ENCODE results near the gene BEND5.

BEND5 gene

DNA sequence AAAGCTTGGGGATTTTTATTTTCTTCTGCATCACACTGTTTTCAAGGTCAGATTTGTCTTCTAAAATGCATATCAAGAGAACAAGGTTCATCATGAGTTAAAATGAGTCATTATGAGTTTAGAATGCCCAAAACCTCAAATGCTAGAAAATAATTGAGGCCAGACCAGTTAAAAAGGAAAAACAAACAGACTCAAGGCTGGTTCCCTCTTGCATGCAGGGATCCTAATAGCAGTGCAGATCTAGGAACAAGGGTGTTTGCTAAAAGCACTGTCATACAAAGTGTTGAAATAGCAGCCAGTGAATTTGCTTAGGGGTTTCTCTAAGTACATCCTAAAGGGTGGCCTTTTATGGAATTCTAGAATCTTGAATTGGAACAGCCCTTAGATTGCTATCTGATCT, 15.3 kb downstream of the BEND5 start:
- Histone ChIP-seq H3K36me3 (ENCODE audit: insufficient read depth, low read length) (no peaks in the 10 kb centered on the region), H3K4me2 (ENCODE audit: low read length) (no peak overlapping the region), H3K9ac (ENCODE audit: low read depth, low read length) (no peak overlapping the region), H3K9me3 (replicated peaks; ENCODE audit: low read length) (no peaks in the 10 kb centered on the region), H3K27me3 (ENCODE audit: control insufficient read depth, insufficient read depth, low read length) (no peaks in the 10 kb centered on the region), H3K4me1 (ENCODE audit: control insufficient read depth, insufficient read depth, low read length) (peaks cover 12% of the 10 kb centered on the region), H3K4me3 (ENCODE audit: low read length) (no peak overlapping the region)

DNA sequence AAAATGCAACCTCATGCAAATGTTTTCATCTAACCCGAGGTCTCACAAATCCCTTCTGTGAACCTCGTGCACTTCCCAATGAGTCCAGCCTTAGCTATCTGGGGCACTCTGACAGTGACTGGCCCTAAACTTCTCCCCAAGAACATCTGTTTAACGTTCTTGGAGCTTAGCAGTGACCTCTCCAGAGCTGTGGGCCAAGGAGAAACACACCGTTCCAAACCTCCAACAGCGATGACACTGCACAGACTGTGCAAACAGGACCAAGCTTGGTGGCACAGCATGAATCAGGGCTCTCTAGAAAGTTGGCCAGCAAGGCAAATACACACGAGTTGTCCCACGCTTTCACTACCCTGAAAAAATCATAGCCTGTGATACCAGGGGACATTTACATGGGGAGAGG, 15.8 kb downstream of the BEND5 start:
- no peaks in the 10 kb centered on the region for H3K36me3 ChIP-seq (ENCODE audit: insufficient read depth, low read length)

DNA sequence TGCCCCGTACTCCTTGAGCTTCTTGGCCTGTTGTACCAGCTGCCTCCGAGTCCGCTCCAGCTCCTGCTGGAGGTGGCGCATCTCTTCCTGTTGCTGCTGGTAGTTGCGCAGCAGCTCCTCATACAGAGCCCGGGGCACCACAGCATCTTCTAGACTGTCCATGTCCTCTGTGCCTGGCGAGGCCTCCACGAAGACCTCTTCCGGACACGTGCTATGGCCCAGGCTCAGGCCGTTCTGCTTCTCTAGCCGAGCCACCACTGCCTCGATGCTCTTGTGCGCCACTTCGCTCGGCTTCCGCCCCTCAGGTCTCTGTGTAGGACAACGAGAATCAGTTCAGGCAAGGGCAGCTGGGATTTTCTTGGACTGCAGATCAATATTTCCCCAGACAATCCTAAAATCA, 17.7 kb downstream of the BEND5 start:
- Histone ChIP-seq H3K36me3 (ENCODE audit: insufficient read depth, low read length) (no peaks in the 10 kb centered on the region), H3K9me3 (replicated peaks; ENCODE audit: low read length) (no peaks in the 10 kb centered on the region), H3K9ac (ENCODE audit: low read depth, low read length) (no peak overlapping the region), H3K27me3 (ENCODE audit: control insufficient read depth, insufficient read depth, low read length) (no peaks in the 10 kb centered on the region), H3K4me3 (ENCODE audit: low read length) (no peak overlapping the region), H3K4me1 (ENCODE audit: control insufficient read depth, insufficient read depth, low read length) (peaks cover 12% of the 10 kb centered on the region), H3K4me2 (ENCODE audit: low read length) (no peak overlapping the region)

More for the DNA sequence above, 15.8 kb downstream of the BEND5 start:
- Histone ChIP-seq H3K4me3 (ENCODE audit: low read length) (no peak overlapping the region), H3K9ac (ENCODE audit: low read depth, low read length) (no peak overlapping the region), H3K9me3 (replicated peaks; ENCODE audit: low read length) (no peaks in the 10 kb centered on the region), H3K4me2 (ENCODE audit: low read length) (no peak overlapping the region), H3K4me1 (ENCODE audit: control insufficient read depth, insufficient read depth, low read length) (peaks cover 12% of the 10 kb centered on the region), H3K27me3 (ENCODE audit: control insufficient read depth, insufficient read depth, low read length) (no peaks in the 10 kb centered on the region)

GRCh38 chr1:48757363-48757762, 19.3 kb downstream of the BEND5 start:
- Histone ChIP-seq H3K9ac (ENCODE audit: low read depth, low read length) (no peak overlapping the region), H3K9me3 (replicated peaks; ENCODE audit: low read length) (no peaks in the 10 kb centered on the region), H3K4me2 (ENCODE audit: low read length) (no peak overlapping the region), H3K36me3 (ENCODE audit: insufficient read depth, low read length) (no peaks in the 10 kb centered on the region), H3K27me3 (ENCODE audit: control insufficient read depth, insufficient read depth, low read length) (no peaks in the 10 kb centered on the region), H3K4me3 (ENCODE audit: low read length) (no peak overlapping the region), H3K4me1 (ENCODE audit: control insufficient read depth, insufficient read depth, low read length) (peaks cover 12% of the 10 kb centered on the region)

GRCh38 chr1:48756683-48757316, 19.9 kb downstream of the BEND5 start:
- H3K36me3 ChIP-seq (ENCODE audit: insufficient read depth, low read length), result no peaks in the 10 kb centered on the region
- H3K27me3 ChIP-seq (ENCODE audit: control insufficient read depth, insufficient read depth, low read length), result no peaks in the 10 kb centered on the region
- no peak overlapping the region for H3K4me2 ChIP-seq (ENCODE audit: low read length)
- H3K9me3 ChIP-seq (replicated peaks; ENCODE audit: low read length), result no peaks in the 10 kb centered on the region
- no peak overlapping the region for H3K4me3 ChIP-seq (ENCODE audit: low read length)
- H3K4me1 ChIP-seq (ENCODE audit: control insufficient read depth, insufficient read depth, low read length), result peaks cover 9% of the 10 kb centered on the region
- H3K9ac ChIP-seq (ENCODE audit: low read depth, low read length), result no peak overlapping the region

DNA sequence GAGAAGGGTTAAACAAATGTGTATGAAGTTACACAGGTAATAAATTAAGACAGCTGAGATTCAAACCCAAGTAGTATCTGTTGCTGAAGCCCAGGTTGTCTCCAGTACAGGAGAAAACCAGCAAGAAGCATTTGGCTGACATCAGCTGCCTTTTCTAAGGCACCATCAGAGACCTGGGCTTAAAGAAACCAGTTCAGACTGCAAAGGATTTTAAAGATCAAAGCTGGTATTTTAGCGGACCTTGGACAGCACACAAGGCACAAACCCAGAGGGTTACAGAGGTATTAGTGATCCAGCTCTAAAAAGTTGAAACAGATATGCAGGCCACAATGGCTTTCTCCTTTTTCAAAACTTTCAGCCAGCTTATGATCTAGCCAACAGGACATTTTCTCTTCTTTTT, 23.4 kb downstream of the BEND5 start:
- Histone ChIP-seq H3K36me3 (ENCODE audit: insufficient read depth, low read length) (no peaks in the 10 kb centered on the region), H3K4me2 (ENCODE audit: low read length) (no peak overlapping the region), H3K9ac (ENCODE audit: low read depth, low read length) (no peak overlapping the region), H3K9me3 (replicated peaks; ENCODE audit: low read length) (no peaks in the 10 kb centered on the region), H3K4me3 (ENCODE audit: low read length) (no peak overlapping the region), H3K4me1 (ENCODE audit: control insufficient read depth, insufficient read depth, low read length) (no peaks in the 10 kb centered on the region), H3K27me3 (ENCODE audit: control insufficient read depth, insufficient read depth, low read length) (no peaks in the 10 kb centered on the region)

- H3K9ac ChIP-seq (ENCODE audit: low read depth, low read length), result no peak overlapping the region
- no peaks in the 10 kb centered on the region for H3K9me3 ChIP-seq (replicated peaks; ENCODE audit: low read length)
- H3K4me3 ChIP-seq (ENCODE audit: low read length), result no peak overlapping the region
- H3K4me2 ChIP-seq (ENCODE audit: low read length), result no peak overlapping the region
- no peaks in the 10 kb centered on the region for H3K27me3 ChIP-seq (ENCODE audit: control insufficient read depth, insufficient read depth, low read length)
- no peaks in the 10 kb centered on the region for H3K36me3 ChIP-seq (ENCODE audit: insufficient read depth, low read length)
- H3K4me1 ChIP-seq (ENCODE audit: control insufficient read depth, insufficient read depth, low read length), result no peaks in the 10 kb centered on the region
Measured at GRCh38 chr1:48750109-48750508, 26.6 kb downstream of the BEND5 start.

- H3K9me3 ChIP-seq (replicated peaks; ENCODE audit: low read length), result no peaks in the 10 kb centered on the region
- no peaks in the 10 kb centered on the region for H3K36me3 ChIP-seq (ENCODE audit: insufficient read depth, low read length)
- H3K27me3 ChIP-seq (ENCODE audit: control insufficient read depth, insufficient read depth, low read length), result no peaks in the 10 kb centered on the region
- H3K4me2 ChIP-seq (ENCODE audit: low read length), result no peak overlapping the region
- H3K9ac ChIP-seq (ENCODE audit: low read depth, low read length), result no peak overlapping the region
- H3K4me1 ChIP-seq (ENCODE audit: control insufficient read depth, insufficient read depth, low read length), result no peaks in the 10 kb centered on the region
- H3K4me3 ChIP-seq (ENCODE audit: low read length), result no peak overlapping the region
Measured at GRCh38 chr1:48749068-48749467, 27.6 kb downstream of the BEND5 start.

DNA sequence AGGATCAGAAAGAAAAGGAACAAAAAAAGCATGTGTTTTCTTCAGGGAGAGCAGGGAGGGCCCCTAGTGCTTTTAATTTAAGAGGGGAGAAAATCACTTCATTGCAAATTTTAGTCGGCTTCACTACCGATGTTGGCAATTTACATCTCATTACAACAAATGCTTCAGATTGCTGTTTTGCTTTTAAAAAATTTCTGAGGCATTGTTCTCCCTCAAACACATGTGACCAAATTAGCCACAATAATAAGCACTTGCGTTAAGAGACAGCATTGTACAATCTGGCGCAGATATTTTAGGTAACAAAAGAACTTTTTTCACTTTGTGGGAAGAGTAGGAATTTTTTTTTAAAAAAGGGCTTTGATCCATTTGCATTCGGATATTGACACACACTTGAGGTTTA, 29.8 kb downstream of the BEND5 start:
- no peaks in the 10 kb centered on the region for H3K36me3 ChIP-seq (ENCODE audit: insufficient read depth, low read length)

DNA sequence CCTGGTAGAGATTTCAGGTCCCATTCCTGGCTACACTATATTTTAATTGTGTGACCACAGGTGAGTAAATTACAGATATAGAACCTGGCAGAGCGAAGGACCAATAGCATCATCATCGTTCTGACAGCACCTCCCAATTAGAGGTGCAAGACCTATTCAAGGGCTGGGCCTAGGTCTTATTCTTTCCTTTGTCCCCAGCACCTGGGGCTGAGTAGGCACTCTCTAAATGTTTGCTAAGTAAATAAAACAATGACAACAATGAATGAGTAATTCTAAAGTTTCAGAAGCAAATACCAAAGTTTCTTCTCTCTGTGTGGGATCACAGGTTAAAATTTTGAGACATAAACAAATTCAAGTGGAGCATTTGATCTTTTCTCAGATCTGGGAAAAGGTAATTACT, 32.7 kb downstream of the BEND5 start:
- Histone ChIP-seq H3K4me2 (ENCODE audit: low read length) (no peak overlapping the region), H3K9me3 (replicated peaks; ENCODE audit: low read length) (no peaks in the 10 kb centered on the region), H3K27me3 (ENCODE audit: control insufficient read depth, insufficient read depth, low read length) (no peaks in the 10 kb centered on the region), H3K36me3 (ENCODE audit: insufficient read depth, low read length) (no peaks in the 10 kb centered on the region), H3K9ac (ENCODE audit: low read depth, low read length) (no peak overlapping the region), H3K4me3 (ENCODE audit: low read length) (no peak overlapping the region), H3K4me1 (ENCODE audit: control insufficient read depth, insufficient read depth, low read length) (no peaks in the 10 kb centered on the region)

More for the DNA sequence above, 29.8 kb downstream of the BEND5 start:
- no peak overlapping the region for H3K9ac ChIP-seq (ENCODE audit: low read depth, low read length)
- no peaks in the 10 kb centered on the region for H3K4me1 ChIP-seq (ENCODE audit: control insufficient read depth, insufficient read depth, low read length)
- H3K27me3 ChIP-seq (ENCODE audit: control insufficient read depth, insufficient read depth, low read length), result no peaks in the 10 kb centered on the region
- H3K4me3 ChIP-seq (ENCODE audit: low read length), result no peak overlapping the region
- no peak overlapping the region for H3K4me2 ChIP-seq (ENCODE audit: low read length)
- H3K9me3 ChIP-seq (replicated peaks; ENCODE audit: low read length), result no peaks in the 10 kb centered on the region

DNA sequence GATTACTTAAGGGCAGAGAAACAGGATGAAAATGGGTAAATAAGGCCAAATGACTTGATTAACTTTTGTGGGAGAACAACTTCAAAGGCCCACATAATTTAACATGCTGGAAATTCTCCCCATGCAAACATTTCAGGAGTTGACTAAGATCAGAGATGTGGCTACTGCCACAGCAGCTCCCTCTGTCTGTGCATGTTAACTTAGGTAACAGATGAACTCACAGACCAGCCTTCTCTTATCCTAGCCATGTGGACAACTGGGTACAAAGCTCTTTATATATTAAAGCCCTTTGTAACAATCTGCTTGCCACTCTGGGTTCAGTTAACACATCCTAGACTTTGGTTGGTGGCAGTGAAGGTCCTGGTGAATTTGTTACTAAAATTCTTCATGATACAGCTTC, 33.2 kb downstream of the BEND5 start:
- H3K36me3 ChIP-seq (ENCODE audit: insufficient read depth, low read length), result no peaks in the 10 kb centered on the region
- no peak overlapping the region for H3K9ac ChIP-seq (ENCODE audit: low read depth, low read length)
- no peak overlapping the region for H3K4me2 ChIP-seq (ENCODE audit: low read length)
- no peaks in the 10 kb centered on the region for H3K9me3 ChIP-seq (replicated peaks; ENCODE audit: low read length)
- no peaks in the 10 kb centered on the region for H3K4me1 ChIP-seq (ENCODE audit: control insufficient read depth, insufficient read depth, low read length)
- H3K27me3 ChIP-seq (ENCODE audit: control insufficient read depth, insufficient read depth, low read length), result no peaks in the 10 kb centered on the region
- no peak overlapping the region for H3K4me3 ChIP-seq (ENCODE audit: low read length)

- H3K9me3 ChIP-seq (replicated peaks; ENCODE audit: low read length), result no peaks in the 10 kb centered on the region
- H3K27me3 ChIP-seq (ENCODE audit: control insufficient read depth, insufficient read depth, low read length), result no peaks in the 10 kb centered on the region
- H3K4me1 ChIP-seq (ENCODE audit: control insufficient read depth, insufficient read depth, low read length), result no peaks in the 10 kb centered on the region
- no peak overlapping the region for H3K4me3 ChIP-seq (ENCODE audit: low read length)
- no peak overlapping the region for H3K9ac ChIP-seq (ENCODE audit: low read depth, low read length)
- no peak overlapping the region for H3K4me2 ChIP-seq (ENCODE audit: low read length)
- H3K36me3 ChIP-seq (ENCODE audit: insufficient read depth, low read length), result no peaks in the 10 kb centered on the region
Measured at GRCh38 chr1:48741380-48741779, 35.3 kb downstream of the BEND5 start.

All from skeletal muscle satellite cell (primary cell).